Liver (tissue), 9 donors: ENCODE data around the gene S1PR4. TPM values are rescaled to one million over a fixed set of nuclear protein-coding genes. Genes with fewer than 3 reads are reported as not detected.

Source experiments
- DNase-seq: peaks from one replicate; pipeline ENCODE4 v3.0.0-alpha.2; 2017; ENCODE audit warnings: low spot score
- H3K27ac ChIP-seq, 2 donors: one replicate each; pipeline ENCODE4 v1.7.0; 2013; ENCODE audit warnings: inconsistent platforms in 2 of 2, low read length in 2 of 2, control low read depth in 1 of 2, low read depth in 1 of 2, mild to moderate bottlenecking in 1 of 2
- H3K27me3 ChIP-seq, 4 donors: one replicate each; pipeline versions ENCODE4 v1.6.1 to v1.7.0; 2013; ENCODE audit warnings: low read length in 3 of 4, inconsistent platforms in 1 of 4, mild to moderate bottlenecking in 1 of 4, moderate library complexity in 1 of 4; ENCODE audit not compliant: control insufficient read depth in 4 of 4, insufficient read depth in 4 of 4
- H3K36me3 ChIP-seq, 4 donors: one replicate each; pipeline versions ENCODE4 v1.6.1 to v1.7.0; 2013; ENCODE audit warnings: low read length in 3 of 4, mild to moderate bottlenecking in 3 of 4, low read depth in 1 of 4, moderate library complexity in 1 of 4; ENCODE audit not compliant: control insufficient read depth in 4 of 4, insufficient read depth in 3 of 4
- H3K4me1 ChIP-seq, 4 donors: one replicate each; pipeline versions ENCODE4 v1.6.1 to v1.7.0; 2013; ENCODE audit warnings: low read length in 3 of 4, mild to moderate bottlenecking in 3 of 4, moderate library complexity in 1 of 4; ENCODE audit not compliant: control insufficient read depth in 4 of 4, insufficient read depth in 4 of 4
- H3K4me3 ChIP-seq, 3 donors: one replicate each; pipeline versions ENCODE4 v1.6.1 to v1.7.0; 2013; ENCODE audit warnings: low read length in 3 of 3, control low read depth in 1 of 3, low read depth in 1 of 3, mild to moderate bottlenecking in 1 of 3
- H3K9ac ChIP-seq, 2 donors: one replicate each; pipeline ENCODE4 v1.7.0; 2013; ENCODE audit warnings: low read length in 2 of 2, mild to moderate bottlenecking in 2 of 2, moderate library complexity in 2 of 2, control low read depth in 1 of 2, low read depth in 1 of 2
- H3K9me3 ChIP-seq, 4 donors: one replicate each; pipeline versions ENCODE4 v1.6.1 to v1.7.0; 2013; ENCODE audit warnings: low read length in 3 of 4; ENCODE audit not compliant: control insufficient read depth in 4 of 4
- ATF3 ChIP-seq: IDR thresholded peaks from 2 replicates; pipeline ENCODE4 v1.6.1; 2016; ENCODE audit warnings: antibody characterized with exemption
- CTCF ChIP-seq: fragments of 150-350 bp; IDR thresholded peaks from 2 replicates; pipeline ENCODE4 v1.5.1; 2017; ENCODE audit warnings: improper control_type of control experiment, low read depth, low read length; ENCODE audit not compliant: missing input control
- EGR1 ChIP-seq, 2 donors: IDR thresholded peaks; 2 replicates each; pipeline ENCODE4 v1.6.1; 2016 to 2018; ENCODE audit warnings: antibody characterized with exemption in 2 of 2, low read depth in 2 of 2
- FOXA1 ChIP-seq: IDR thresholded peaks from 2 replicates; pipeline ENCODE4 v1.6.1; 2016; ENCODE audit warnings: antibody characterized with exemption
- FOXA2 ChIP-seq: IDR thresholded peaks from 2 replicates; pipeline ENCODE4 v1.6.1; 2016; ENCODE audit warnings: antibody characterized with exemption
- HNF4A ChIP-seq, 2 donors: conservative IDR thresholded peaks; 2 replicates each; pipeline ENCODE4 v1.6.1; 2016; ENCODE audit warnings: antibody characterized with exemption in 2 of 2, mild to moderate bottlenecking in 2 of 2
- HNF4G ChIP-seq: IDR thresholded peaks from 2 replicates; pipeline ENCODE4 v1.6.1; 2016; ENCODE audit warnings: antibody characterized with exemption
- JUND ChIP-seq, 2 donors: IDR thresholded peaks; 2 replicates each; pipeline ENCODE4 v1.6.1; 2016; ENCODE audit warnings: antibody characterized with exemption in 2 of 2
- MAX ChIP-seq: IDR thresholded peaks from 2 replicates; pipeline ENCODE4 v1.6.1; 2016; ENCODE audit warnings: antibody characterized with exemption
- RAD21 ChIP-seq, 2 donors: IDR thresholded peaks; 2 replicates each; pipeline ENCODE4 v1.6.1; 2016; ENCODE audit warnings: antibody characterized with exemption in 2 of 2, mild to moderate bottlenecking in 2 of 2
- REST ChIP-seq: IDR thresholded peaks from 2 replicates; pipeline ENCODE4 v1.6.1; 2016; ENCODE audit warnings: antibody characterized with exemption, mild to moderate bottlenecking
- RXRA ChIP-seq, 2 donors: IDR thresholded peaks; 2 replicates each; pipeline ENCODE4 v1.6.1; 2017 to 2018; ENCODE audit warnings: antibody characterized with exemption in 2 of 2, mild to moderate bottlenecking in 1 of 2
- SP1 ChIP-seq: IDR thresholded peaks from 2 replicates; pipeline ENCODE4 v1.6.1; 2018; ENCODE audit warnings: antibody characterized with exemption, mild to moderate bottlenecking
- TAF1 ChIP-seq: conservative IDR thresholded peaks from 2 replicates; pipeline ENCODE4 v1.6.1; 2016; ENCODE audit warnings: antibody characterized with exemption, mild to moderate bottlenecking
- YY1 ChIP-seq: IDR thresholded peaks from 2 replicates; pipeline ENCODE4 v1.6.1; 2016; ENCODE audit warnings: antibody characterized with exemption, mild to moderate bottlenecking
- ZBTB33 ChIP-seq: IDR thresholded peaks from 2 replicates; pipeline ENCODE4 v1.6.1; 2016; ENCODE audit warnings: antibody characterized with exemption
- WGBS: extraction: QIAGEN DNeasy Blood & Tissue Kit; methylation state at CpG from one replicate; pipeline ENCODE4 v1.1.7; 2013; 5-methylcytosine and 5-hydroxymethylcytosine counted together
- polyA plus RNA-seq, 2 donors: library from polyadenylated mRNA; stranded (reverse) in 1 of 2; unstranded in 1 of 2; fragments of 200-250 nt in 1 of 2; fragments of >200 nt in 1 of 2; fragmentation: Nextera tagmentation in 1 of 2; extraction: Ambion mirVana in 1 of 2; gene quantifications; one replicate each; pipeline versions ENCODE4 v1.2.1 to v1.2.3, GENCODE V29; 2013 to 2015
- total RNA-seq, 2 donors: library from RNA; depleted of rRNA; stranded (reverse); fragments of >200 nt; gene quantifications; one replicate each; pipeline ENCODE4 v1.2.3, GENCODE V29; 2014
- donor health status: healthy.
- donor health status: healthy.
- donor health status: healthy.
- donor health status: healthy.
- donor health status: healthy.

S1PR4 gene
- total and polyA plus RNA-seq, 4 donors: 0.93 to 11.0 (median 2.1) TPM

- no peak for TF ChIP-seq FOXA2
- no peak for TF ChIP-seq HNF4A (conservative IDR thresholded peaks at IDR 0.05)
- TF ChIP-seq CTCF: no peak
- no peak for TF ChIP-seq HNF4G
- TF ChIP-seq TAF1: no peak
- TF ChIP-seq SP1: no peak
- TF ChIP-seq YY1: no peak
- no peak for TF ChIP-seq REST
- no peak for TF ChIP-seq ATF3
- no peak for TF ChIP-seq RAD21 (IDR thresholded peaks at IDR 0.05)
- TF ChIP-seq EGR1 (IDR thresholded peaks at IDR 0.05; ENCODE audit: low read depth in 2 of 2): no peak
- no peak for TF ChIP-seq FOXA1
- no peak for TF ChIP-seq MAX
- Histone ChIP-seq H3K9me3 (no peaks in the 10 kb centered on the region), H3K4me1 (no peaks in the 10 kb centered on the region), H3K27me3 (no peaks in the 10 kb centered on the region), H3K9ac (no peak overlapping the region), H3K4me3 (no peak overlapping the region), H3K27ac (no peak overlapping the region), H3K36me3 (peaks cover 0 to 38% (median 14%) of the 10 kb centered on the region in 4 donors)
- DNase-seq: no peak
- WGBS: 94% methylated on average over 35 of the region's 35 CpGs
Measured at GRCh38 chr19:3204646-3205275, 26.2 kb downstream of the S1PR4 start.

- no peak overlapping the region for H3K9ac ChIP-seq
- 97% methylated on average over 28 of the region's 28 CpGs for WGBS
- H3K9me3 ChIP-seq: no peaks in the 10 kb centered on the region
- TF ChIP-seq RXRA (IDR thresholded peaks at IDR 0.05) (no peak), ZBTB33 (no peak), MAX (no peak), JUND (IDR thresholded peaks at IDR 0.05) (no peak), SP1 (no peak), YY1 (no peak)
- no peak for DNase-seq
- H3K27me3 ChIP-seq: no peaks in the 10 kb centered on the region
- peaks cover 0 to 35% (median 14%) of the 10 kb centered on the region in 4 donors for H3K36me3 ChIP-seq
- H3K4me3 ChIP-seq: no peak overlapping the region
- H3K27ac ChIP-seq: no peak overlapping the region
- no peaks in the 10 kb centered on the region for H3K4me1 ChIP-seq
Measured at GRCh38 chr19:3206216-3206953, 27.8 kb downstream of the S1PR4 start.
